ENCODE data around the gene IQSEC2.

DNA sequence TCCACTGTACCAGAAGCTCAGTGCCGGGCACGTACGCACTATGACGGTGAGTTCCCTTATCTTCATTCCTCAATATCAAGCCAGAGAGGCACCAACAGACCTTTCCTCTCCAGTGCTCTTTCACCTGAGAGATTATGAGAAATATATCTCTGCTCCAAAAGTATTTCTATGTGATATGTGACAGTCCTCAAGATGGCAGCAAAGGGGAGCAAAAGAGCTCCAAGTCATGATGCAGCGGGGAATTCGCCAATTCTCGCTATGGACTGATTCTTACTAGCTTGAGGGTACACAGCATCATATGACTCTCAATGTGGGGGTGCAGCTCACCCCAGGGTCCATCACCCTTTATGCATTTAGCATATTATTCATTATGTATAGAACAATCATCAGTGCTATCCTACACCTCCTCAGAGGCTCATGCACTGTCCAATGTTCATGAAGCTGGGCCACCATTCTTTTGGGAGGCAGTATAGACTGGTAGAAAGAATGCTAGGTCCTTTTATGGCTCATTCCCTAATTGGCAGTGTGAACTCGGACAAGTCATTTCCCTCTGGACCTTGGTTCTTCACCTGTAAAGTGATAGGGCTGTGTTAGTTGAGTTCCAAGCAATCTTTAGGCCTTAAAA is 12.8 kb upstream of the IQSEC2 start:
- no peak for TF ChIP-seq ASH2L (IDR thresholded peaks at IDR 0.05; ENCODE audit: low read length)
- TF ChIP-seq, protein P1, sequence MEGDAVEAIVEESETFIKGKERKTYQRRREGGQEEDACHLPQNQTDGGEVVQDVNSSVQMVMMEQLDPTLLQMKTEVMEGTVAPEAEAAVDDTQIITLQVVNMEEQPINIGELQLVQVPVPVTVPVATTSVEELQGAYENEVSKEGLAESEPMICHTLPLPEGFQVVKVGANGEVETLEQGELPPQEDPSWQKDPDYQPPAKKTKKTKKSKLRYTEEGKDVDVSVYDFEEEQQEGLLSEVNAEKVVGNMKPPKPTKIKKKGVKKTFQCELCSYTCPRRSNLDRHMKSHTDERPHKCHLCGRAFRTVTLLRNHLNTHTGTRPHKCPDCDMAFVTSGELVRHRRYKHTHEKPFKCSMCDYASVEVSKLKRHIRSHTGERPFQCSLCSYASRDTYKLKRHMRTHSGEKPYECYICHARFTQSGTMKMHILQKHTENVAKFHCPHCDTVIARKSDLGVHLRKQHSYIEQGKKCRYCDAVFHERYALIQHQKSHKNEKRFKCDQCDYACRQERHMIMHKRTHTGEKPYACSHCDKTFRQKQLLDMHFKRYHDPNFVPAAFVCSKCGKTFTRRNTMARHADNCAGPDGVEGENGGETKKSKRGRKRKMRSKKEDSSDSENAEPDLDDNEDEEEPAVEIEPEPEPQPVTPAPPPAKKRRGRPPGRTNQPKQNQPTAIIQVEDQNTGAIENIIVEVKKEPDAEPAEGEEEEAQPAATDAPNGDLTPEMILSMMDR (IDR thresholded peaks at IDR 0.05; ENCODE audit: control extremely low read depth in 1 of 3, insufficient read depth in 1 of 3, low read depth in 1 of 3, low read length in 3 of 3), result peak in 2 of 3 experiments; percentile 28 to 29; a peak in 3 of 4 replicates
- no peak for TF ChIP-seq CBX5 (IDR thresholded peaks at IDR 0.05; ENCODE audit: low read depth, low read length)
- TF ChIP-seq POLR2AphosphoS5 (IDR thresholded peaks at IDR 0.05; ENCODE audit: low read depth, low read length), result no peak
- no peak for TF ChIP-seq SUZ12 (IDR thresholded peaks at IDR 0.05; ENCODE audit: low read length)
- TF ChIP-seq RFX5 (IDR thresholded peaks at IDR 0.05; ENCODE audit: borderline replicate concordance, low read depth, low read length), result no peak
- TF ChIP-seq POLR2A (IDR thresholded peaks at IDR 0.05; ENCODE audit: control extremely low read depth in 1 of 2, low read depth in 2 of 2, low read length in 2 of 2), result no peak
- no peak for TF ChIP-seq CHD2 (IDR thresholded peaks at IDR 0.05; ENCODE audit: low read length)
- TF ChIP-seq SP2 (IDR thresholded peaks at IDR 0.05; ENCODE audit: low read length), result no peak
- no peak for TF ChIP-seq RNF2 (IDR thresholded peaks at IDR 0.05; ENCODE audit: borderline replicate concordance, low read depth, low read length, missing control alignments, poor library complexity, severe bottlenecking)
- TF ChIP-seq SIRT6 (IDR thresholded peaks at IDR 0.05; ENCODE audit: low read length), result no peak

Measured in H1 (cell line).